Erythroblast (primary cell): ENCODE measurements around the gene CYP2B6.
"Not testable (repeated sequence)": the region's sequence is repeated elsewhere in the genome, so short reads cannot be mapped to it uniquely, and the experiment has no call there.

Experiments
- DNase-seq, 2 experiments: peaks; one replicate each; lab custom pipeline; 2025; lab: John Stamatoyannopoulos, UW
- GATA1 ChIP-seq: IDR thresholded peaks from 2 replicates; pipeline ENCODE4 v1.6.1; 2011; ENCODE audit warnings: low read depth, mild to moderate bottlenecking, control low read depth, low read length, moderate library complexity
- POLR2A ChIP-seq: IDR thresholded peaks from 2 replicates; pipeline ENCODE4 v1.6.1; 2011; ENCODE audit warnings: mild to moderate bottlenecking, low read length

The CYP2B6 gene

GRCh38 chr19:41014643-41015042 is 23.6 kb downstream of the CYP2B6 start:
- no peak for DNase-seq
- TF ChIP-seq POLR2A = no peak
- no peak for TF ChIP-seq GATA1

GRCh38 chr19:41016488-41017071 is 25.5 kb downstream of the CYP2B6 start:
- DNase-seq = no peak
- TF ChIP-seq GATA1 = no peak
- TF ChIP-seq POLR2A = no peak

GRCh38 chr19:41018736-41019290 is 27.7 kb downstream of the CYP2B6 start:
- TF ChIP-seq GATA1 (no peak), POLR2A (no peak)
- no peak for DNase-seq

- TF ChIP-seq POLR2A = no peak
- no peak for TF ChIP-seq GATA1
- DNase-seq = no peak
These were observed 28.3 kb downstream of the CYP2B6 start for GRCh38 chr19:41019346-41019745.

GRCh38 chr19:41023193-41023592 is 32.1 kb downstream of the CYP2B6 start:
- TF ChIP-seq GATA1 = no peak
- TF ChIP-seq POLR2A = no peak
- no peak for DNase-seq

- no peak for DNase-seq
- no peak for TF ChIP-seq POLR2A
- TF ChIP-seq GATA1 = no peak
These were observed 34.3 kb downstream of the CYP2B6 start for GRCh38 chr19:41025411-41025810.

GRCh38 chr19:41025871-41026270 is 34.8 kb downstream of the CYP2B6 start:
- DNase-seq = no peak
- TF ChIP-seq POLR2A (no peak), GATA1 (no peak)

GRCh38 chr19:41027273-41027967 is 36.3 kb downstream of the CYP2B6 start:
- TF ChIP-seq GATA1 (no peak), POLR2A (no peak)
- DNase-seq = no peak

- no peak for DNase-seq
These were observed 38.7 kb downstream of the CYP2B6 start for GRCh38 chr19:41029524-41030432.

GRCh38 chr19:41030651-41031050 is 39.6 kb downstream of the CYP2B6 start:
- TF ChIP-seq POLR2A = no peak
- no peak for TF ChIP-seq GATA1
- DNase-seq = peak in 1 of 2 experiments; percentile 2

More at GRCh38 chr19:41029524-41030432, 38.7 kb downstream of the CYP2B6 start:
- TF ChIP-seq POLR2A (no peak), GATA1 (no peak)

- no peak for TF ChIP-seq POLR2A
- TF ChIP-seq GATA1 = no peak
- DNase-seq = no peak
These were observed 40.8 kb downstream of the CYP2B6 start for GRCh38 chr19:41031916-41032315.

GRCh38 chr19:41033324-41033723 is 42.2 kb downstream of the CYP2B6 start:
- not testable (repeated sequence) for DNase-seq

- no peak for DNase-seq
These were observed 48.7 kb downstream of the CYP2B6 start for GRCh38 chr19:41039806-41040205.

GRCh38 chr19:41045095-41045494 is 54.0 kb downstream of the CYP2B6 start:
- DNase-seq = not testable (repeated sequence)

More at GRCh38 chr19:41039806-41040205, 48.7 kb downstream of the CYP2B6 start:
- TF ChIP-seq GATA1 = no peak
- no peak for TF ChIP-seq POLR2A
